GM21367 (cell line): ENCODE data around the gene LPAR1.
"Not testable (repeated sequence)": the region's sequence is repeated elsewhere in the genome, so short reads cannot be mapped to it uniquely, and the experiment has no call there.

Source experiments
- ATAC-seq: cut with Tn5 transposase; IDR thresholded peaks from one replicate; pipeline ENCODE4 v1.9.1; 2021; ENCODE audit not compliant: unreplicated experiment

LPAR1 gene

GRCh38 chr9:111038331-111039230 lies at the start of gene LPAR1:
Gene LPAR1, minus strand, starts transcription at chr9:111038470. Its CDS starts 66,353 bp downstream, at chr9:110972117.
- ATAC-seq: no peak

- ATAC-seq: no peak
Observed at GRCh38 chr9:111078391-111079038, 40.2 kb upstream of the LPAR1 start.

DNA sequence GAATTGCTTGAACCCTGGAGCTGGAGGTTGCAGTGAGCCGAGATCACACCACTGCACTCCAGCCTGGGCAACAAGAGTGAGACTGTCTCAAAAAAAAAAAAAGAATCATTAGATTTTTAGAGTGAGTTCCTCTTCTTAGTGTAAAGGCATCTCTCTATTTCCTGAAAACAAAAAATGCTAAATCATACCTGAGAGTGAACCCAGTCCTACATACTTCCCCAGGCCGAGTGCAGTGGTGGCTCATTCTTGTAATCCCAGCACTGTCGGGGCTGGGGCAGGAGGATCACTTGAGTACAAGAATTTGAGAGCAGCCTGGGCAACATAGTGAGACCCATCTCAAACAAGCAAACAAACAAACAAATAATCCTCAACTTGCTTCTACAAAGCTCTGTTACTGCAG lies 38.2 kb upstream of the LPAR1 start:
- no peak for ATAC-seq

DNA sequence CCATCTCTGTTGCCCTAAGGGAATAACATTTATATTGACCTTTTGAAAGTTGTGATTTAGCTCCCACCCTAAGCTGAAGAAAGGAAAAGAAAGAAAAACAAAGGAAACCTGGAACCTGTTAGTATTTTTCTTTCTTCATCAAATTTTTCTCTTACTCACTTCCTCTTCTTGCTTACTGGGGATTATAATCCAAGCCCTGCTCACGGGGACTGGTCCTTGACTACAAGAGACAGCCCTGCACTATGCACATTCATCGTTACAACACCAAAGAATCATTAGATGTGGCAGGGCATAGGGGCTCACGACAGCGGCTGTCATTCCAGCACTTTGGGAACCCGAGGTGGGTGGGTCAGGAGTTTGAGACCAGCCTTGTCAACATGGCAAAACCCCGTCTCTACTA lies 37.8 kb upstream of the LPAR1 start:
- ATAC-seq: no peak

DNA sequence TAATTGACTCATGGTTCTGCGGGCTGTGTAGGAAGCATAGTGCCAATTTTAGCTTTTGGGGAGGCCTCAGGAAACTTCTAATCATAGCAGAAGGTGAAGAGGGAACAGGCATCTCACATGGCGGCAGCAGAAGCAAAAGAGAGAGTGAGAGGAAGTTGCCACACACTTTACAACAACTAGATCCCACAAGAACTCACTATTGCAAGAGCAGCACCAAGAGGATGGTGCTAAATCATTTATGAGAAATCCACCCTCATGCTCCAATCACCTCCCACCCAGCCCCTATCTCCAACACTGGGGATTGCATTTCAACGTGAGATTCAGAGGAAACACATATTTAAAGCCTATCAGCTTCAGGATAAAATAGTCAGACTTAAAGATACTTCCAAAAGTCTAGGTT lies 36.1 kb upstream of the LPAR1 start:
- no peak for ATAC-seq

- ATAC-seq: no peak
Observed at GRCh38 chr9:111069183-111069582, 30.9 kb upstream of the LPAR1 start.

GRCh38 chr9:111068771-111069170 lies 30.5 kb upstream of the LPAR1 start:
- ATAC-seq: no peak

DNA sequence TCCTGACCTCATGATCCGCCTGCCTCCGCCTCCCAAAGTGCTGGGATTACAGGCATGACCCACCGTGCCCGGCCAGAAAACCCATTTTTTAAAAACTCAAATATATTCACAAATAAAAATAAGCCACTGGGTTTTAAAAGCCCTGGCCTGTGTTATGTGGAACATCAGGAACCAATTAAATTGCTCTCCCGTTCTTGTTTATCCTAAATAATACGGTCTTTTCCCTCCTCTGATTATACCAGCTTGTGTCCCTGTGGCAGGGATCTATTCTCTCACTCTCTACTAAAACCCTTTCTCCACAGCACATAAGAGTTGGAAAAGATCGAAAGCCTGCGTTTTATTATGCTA lies 30.1 kb upstream of the LPAR1 start:
- no peak for ATAC-seq

DNA sequence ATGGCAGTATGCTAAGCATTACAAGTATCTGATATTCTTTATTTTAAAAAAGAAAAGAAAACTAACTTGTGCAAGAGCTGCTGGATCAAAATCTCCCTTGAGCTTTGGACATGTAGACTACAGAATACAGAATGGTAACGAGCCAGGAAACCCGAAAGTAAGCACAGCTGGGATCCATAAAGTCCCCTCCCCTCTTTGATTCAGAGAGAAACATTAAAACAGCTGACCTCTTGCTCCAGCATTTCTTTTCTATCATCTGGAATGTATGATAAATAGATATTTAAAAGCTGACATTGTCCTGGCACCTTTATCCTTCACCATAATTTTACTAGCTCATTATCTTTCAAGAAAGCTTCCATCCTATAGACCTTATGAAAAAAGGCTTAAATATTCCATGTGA lies 28.2 kb upstream of the LPAR1 start:
- no peak for ATAC-seq

DNA sequence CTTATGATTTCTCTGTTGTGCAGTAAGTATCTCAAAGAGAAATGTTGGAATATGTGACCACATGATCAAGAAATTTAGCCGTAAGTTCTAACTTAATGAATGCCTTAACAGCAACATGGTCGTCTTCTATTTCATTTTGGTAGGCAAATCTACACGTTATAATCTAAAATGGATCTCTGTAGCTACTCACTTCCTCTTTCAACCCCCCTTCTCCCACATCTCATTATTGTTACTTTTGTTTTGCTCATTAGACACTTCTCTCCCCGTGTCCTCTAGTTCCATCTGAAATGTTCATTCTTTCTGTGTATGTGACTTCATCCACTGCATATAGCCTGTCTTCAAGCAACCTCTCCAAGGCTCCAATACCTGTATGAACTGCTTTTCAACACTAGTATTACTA lies 27.1 kb upstream of the LPAR1 start:
- ATAC-seq: no peak

GRCh38 chr9:111064160-111064837 lies 26.0 kb upstream of the LPAR1 start:
- no peak for ATAC-seq

GRCh38 chr9:111063332-111063731 lies 25.1 kb upstream of the LPAR1 start:
- no peak for ATAC-seq

GRCh38 chr9:111058166-111058565 lies 19.9 kb upstream of the LPAR1 start:
- no peak for ATAC-seq

GRCh38 chr9:111056538-111056937 lies 18.3 kb upstream of the LPAR1 start:
- ATAC-seq: no peak

GRCh38 chr9:111052791-111053190 lies 14.5 kb upstream of the LPAR1 start:
- ATAC-seq: no peak

- no peak for ATAC-seq
Observed at GRCh38 chr9:111051400-111051799, 13.1 kb upstream of the LPAR1 start.

DNA sequence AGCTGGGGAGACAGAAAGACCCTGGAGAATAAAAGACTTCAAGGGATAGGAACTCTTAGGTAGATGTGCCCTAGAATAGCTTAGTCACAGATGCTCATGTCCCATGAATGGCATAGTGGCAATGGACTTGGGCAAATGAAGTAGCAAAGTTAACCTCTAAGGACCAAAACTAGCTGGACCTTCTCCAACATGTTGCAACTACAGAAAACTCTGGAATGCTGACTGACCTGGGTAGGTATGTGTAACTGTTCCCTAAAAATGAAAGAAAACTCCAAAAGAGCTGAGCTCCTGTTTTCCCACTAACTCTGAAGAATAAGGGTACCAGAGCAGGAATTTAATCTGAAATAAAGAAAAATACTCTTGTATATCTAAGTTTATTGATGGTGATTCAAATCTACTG lies 12.5 kb upstream of the LPAR1 start:
- ATAC-seq: no peak

DNA sequence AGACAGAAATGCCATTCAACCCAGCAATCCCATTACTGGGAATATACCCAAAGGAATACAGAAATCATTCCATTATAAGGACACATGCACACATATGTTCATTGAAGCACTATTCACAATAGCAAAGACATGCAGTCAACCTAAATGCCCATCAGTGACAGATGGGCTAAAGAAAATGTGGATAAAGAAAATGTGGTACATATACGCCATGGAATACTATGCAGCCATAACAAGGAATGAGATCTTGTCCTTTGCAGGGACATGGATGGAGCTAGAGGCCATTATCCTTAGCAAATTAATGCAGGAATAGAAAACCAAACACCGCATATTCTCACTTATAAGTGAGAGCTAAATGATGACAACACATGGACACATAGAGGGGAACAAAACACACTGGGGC lies 9.0 kb upstream of the LPAR1 start:
- ATAC-seq: not testable (repeated sequence)

DNA sequence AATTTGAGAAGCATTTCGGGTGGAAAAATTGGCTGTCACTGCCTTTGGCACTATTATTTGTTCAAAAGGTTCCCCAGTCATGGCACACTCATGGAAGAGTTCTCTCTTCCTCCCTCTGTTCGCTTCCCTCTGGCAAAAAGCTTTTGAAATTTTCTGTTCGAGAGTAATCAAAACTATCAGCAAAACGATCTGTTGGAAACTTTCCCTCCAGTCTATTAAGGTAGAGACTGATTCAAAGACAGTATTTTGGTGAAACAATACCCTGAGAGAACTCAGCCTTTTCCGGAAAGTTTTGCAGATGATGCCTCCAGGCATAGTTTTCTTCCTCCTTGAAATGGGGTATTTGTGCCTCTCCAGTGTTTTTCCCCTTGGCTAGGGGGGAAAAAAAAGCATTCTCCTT lies 3.6 kb upstream of the LPAR1 start:
- no peak for ATAC-seq

- ATAC-seq: no peak
Observed at GRCh38 chr9:111040494-111040893, 2.2 kb upstream of the LPAR1 start.

- ATAC-seq: no peak
Observed at GRCh38 chr9:111039231-111039906, 1.1 kb upstream of the LPAR1 start.
